ENCODE data around the gene MGAT5.

GRCh38 chr2:134500211-134500935 lies 246.5 kb downstream of the MGAT5 start:
- TF ChIP-seq, protein P1, sequence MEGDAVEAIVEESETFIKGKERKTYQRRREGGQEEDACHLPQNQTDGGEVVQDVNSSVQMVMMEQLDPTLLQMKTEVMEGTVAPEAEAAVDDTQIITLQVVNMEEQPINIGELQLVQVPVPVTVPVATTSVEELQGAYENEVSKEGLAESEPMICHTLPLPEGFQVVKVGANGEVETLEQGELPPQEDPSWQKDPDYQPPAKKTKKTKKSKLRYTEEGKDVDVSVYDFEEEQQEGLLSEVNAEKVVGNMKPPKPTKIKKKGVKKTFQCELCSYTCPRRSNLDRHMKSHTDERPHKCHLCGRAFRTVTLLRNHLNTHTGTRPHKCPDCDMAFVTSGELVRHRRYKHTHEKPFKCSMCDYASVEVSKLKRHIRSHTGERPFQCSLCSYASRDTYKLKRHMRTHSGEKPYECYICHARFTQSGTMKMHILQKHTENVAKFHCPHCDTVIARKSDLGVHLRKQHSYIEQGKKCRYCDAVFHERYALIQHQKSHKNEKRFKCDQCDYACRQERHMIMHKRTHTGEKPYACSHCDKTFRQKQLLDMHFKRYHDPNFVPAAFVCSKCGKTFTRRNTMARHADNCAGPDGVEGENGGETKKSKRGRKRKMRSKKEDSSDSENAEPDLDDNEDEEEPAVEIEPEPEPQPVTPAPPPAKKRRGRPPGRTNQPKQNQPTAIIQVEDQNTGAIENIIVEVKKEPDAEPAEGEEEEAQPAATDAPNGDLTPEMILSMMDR (IDR thresholded peaks at IDR 0.05) = no peak
- TF ChIP-seq POLR2A (IDR thresholded peaks at IDR 0.05) = no peak
